NCI-H748 treated with DMSO at 0.1 percent for 48 hours (cell line): Measurements from ENCODE around the gene KATNAL1.
A peak's percentile ranks its signal among the peaks of the same experiment; 100 is the strongest.

Experiments
- DNase-seq: peaks from one replicate; lab custom pipeline; 2025; lab: John Stamatoyannopoulos, UW

Gene KATNAL1

DNA sequence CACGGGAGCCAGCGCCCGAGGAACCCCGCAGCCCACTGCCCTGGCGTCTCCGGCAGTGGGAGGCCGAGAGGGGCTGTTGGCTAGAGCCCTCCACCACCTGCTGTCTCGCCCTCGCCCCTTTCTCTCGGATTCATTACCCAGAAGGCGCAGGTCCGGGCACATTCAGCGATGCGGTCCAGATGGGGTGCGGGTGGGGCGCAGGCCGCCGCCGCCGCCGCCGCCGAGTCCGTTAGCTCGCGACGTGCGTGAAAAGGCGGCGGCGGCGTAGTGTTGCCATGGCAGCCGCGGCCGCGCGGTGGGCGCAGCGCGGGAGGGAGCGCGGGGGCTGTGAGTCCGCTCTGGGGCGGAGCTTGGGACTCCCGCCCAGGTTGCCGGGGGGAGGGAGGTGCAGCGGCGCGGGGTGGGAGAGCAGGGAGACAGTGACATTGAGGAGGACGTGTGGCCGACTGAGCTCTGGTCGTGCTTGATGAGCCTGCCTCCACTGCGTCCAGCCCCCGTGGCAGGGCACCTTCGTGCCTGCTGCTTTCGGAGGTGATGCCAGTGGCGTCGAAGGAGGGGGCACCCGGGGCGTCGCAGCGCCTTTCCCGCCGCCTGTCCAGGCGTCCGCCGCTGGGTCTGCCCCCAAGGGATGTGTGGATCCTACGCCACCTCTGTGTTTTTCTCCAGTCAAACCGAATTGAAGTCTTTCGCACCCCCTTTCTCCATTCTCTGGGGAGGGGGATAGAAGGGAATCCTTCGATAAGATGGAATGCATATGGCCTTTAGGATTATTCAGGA, at the start of gene KATNAL1:
Gene KATNAL1 (minus strand): TSS at position 358 of the 777 bp plus-strand sequence. CDS start 23,774 bp downstream, outside the sequence.
- peak; percentile 97 for DNase-seq

DNA sequence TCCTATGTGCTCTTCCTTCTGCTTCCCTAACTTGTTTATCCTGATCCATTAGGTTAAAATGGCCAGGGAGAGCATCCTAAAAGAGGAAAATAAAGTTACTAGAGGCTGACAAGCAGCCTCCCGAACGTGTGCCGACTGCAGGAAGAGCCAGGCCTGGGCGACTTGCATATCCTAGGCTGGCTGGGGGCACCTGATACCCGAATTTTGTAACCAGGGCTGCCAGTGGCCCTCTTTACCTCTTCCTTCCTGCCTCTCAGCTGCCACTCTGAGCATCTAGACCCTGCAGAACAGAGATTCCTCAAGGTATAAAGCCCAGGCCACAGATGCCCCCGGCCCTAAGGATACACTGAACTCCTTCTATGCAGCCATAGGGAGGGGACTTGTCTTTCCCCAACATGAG, 48.5 kb upstream of the KATNAL1 start:
- no peak for DNase-seq

DNA sequence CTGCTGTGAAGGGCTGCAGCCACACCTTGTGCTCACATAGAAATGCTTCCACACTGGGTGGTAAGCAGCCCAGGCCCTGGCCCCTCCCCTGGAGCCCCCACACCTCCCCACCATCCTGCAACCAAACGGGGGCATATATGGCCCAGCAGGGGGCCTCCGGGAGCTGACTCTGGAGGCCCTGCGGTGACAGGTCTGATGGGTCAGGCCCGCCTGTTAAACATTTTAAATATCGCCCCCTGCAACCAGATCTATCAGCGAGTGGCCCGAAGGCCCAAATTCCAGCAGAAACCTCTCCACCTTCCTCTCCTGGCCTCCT, 48.0 kb upstream of the KATNAL1 start:
- DNase-seq = no peak

DNA sequence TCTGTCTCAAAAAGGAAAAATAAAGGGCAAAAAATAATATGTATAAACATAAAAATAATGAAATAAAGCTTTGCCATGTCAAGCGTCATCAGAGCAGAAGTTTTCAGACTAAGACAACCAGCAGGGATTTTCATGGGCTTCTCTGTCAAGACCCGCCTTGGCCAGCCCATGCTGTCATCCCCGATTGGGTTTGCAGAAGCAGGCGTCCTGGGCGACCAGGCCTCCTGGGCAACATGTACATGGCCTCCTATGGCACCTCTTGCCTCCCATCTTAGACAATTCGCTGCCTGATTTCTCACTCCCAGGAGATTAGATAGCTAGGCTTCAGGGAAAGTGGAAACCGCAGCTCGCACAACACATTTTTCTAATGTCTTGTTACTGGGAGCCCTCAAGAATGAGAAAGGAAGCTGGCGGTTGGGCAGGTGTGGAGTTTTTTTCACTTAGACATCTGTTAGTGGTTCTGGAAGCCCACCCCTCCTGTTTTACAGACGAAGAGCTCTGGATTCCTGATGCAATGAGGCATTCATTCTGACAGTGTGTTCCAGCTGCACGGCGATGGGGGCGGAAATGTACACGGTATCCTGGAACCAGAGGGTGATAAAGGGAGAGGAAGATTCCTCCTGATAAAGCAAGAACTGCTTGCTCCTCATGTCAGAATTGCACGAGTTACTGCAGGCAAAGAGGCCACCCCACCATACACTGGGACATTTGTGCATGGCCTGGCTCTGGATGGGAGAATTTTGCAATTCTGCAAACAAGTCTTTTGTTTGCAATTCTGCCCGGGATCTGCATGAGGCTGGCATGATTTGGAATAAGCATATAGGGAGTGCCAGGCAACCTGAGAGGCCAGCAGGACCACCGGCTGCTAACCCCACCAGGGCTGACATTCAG, 47.4 kb upstream of the KATNAL1 start:
- DNase-seq = no peak

DNA sequence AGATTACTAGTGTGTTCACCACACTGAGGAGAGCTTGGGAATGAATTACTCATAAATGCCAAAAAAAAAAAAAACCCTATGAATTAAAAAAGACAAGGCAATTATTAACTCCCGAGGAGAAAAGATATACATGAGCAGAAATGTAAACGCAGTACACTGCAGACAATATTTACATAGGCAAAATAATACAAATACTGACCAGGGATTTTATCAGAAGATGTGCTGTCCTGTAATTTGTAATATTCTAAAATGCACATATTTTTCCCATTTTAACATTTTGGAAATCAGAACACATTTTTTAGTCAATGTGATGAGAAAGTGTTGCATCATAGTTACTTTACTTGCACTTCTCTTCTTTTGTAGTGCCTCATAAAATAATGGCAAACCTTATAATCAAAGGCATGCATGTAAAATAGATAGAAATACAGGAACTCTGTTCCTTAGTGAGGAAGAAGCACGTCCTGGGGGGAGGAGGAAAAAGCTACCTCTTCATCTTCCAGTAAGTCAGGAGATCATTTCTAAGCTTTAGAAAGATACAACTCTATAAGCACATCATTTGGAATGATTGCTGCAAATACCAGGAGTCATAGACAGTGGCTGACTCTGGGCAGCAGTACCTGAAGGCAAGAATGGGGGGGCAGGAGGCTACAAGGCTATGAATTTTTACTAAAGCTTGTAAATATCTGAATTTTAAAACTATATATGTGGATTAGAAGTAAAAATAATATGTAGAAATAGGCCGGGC, 46.3 kb upstream of the KATNAL1 start:
- DNase-seq = no peak

DNA sequence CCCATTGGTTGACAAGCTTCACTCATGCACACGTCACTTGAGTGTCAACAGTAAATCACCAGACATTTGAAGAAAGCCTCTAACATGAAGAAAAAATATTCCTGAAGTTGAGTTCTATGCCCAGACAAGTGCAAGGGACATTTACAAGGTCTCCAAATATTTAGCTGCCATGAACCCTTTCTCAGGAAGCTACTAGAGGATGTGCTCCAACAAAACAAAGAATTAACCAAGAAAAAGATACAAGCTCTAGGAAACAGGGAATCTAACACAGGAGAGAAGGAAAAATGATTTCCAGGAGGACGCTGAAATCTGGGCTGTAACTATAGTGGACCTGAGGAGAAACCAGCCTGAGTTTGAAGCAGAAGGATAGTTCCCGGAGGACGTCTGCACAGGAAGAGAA, 45.7 kb upstream of the KATNAL1 start:
- no peak for DNase-seq

DNA sequence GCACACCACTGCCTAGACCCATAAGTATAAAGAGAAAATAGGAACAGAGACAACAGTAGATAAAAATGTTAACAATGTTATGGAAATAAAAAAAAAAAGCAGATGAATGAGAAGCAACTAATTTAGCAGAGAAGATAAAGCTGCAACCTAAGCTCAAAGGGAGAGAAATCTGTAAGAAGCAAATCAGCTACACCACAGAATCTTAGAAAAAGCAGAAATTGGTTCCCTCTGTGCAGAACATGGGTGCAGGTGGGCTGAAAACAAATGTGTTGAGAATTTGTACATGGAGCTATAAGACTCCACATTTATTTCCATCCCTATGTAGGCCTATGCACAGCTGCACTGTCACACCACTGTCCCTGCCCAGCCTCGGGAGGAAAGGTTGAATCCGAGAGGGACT, 44.8 kb upstream of the KATNAL1 start:
- no peak for DNase-seq

DNA sequence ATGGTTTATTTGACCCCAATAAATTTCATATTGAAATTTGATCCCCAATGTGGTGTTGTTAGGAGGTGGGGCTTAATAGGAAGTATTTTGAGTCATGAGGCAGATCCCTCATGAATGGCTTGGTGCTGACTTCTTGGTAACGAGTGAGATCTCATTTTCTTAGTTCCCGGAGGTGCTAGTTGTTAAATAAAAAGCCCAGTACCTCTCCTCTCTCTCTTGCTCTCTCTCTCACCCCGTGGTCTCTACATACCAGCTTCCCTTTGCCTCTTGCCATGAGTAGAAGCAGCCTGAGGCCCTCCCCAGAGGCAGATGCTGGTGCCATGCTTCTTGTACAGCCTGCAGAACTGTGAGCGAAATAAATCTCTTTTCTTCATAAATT, 39.4 kb upstream of the KATNAL1 start:
- DNase-seq = no peak

DNA sequence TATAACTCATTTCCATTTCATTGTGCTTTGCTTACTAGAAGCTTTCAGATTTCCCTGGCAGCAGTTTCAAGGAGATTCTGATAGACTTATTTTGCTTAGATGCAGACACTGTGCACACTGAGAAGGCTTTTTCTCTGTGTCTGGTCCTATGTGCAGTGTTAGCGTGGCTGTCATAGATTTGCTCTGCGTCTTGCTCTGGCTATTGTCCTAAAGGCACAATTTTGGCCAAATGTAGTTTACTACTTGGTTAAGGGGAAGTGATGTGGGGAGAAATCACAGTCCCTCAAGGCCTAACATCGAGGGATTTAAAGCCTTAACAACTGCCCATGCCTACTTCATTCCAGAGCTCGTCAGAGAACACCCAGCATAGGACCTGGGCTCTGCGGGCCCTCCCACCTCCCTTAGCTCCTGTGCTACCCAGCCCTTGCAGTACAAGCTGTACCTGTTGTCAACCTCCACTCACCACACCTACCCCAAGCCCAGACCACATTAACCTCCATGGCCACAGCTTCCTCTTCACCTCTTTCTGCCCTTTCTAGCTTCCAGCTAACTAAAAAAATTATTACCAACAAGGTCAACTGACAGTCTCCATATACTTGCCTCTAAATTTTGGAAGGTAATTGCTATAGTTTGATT, 38.9 kb upstream of the KATNAL1 start:
- no peak for DNase-seq

DNA sequence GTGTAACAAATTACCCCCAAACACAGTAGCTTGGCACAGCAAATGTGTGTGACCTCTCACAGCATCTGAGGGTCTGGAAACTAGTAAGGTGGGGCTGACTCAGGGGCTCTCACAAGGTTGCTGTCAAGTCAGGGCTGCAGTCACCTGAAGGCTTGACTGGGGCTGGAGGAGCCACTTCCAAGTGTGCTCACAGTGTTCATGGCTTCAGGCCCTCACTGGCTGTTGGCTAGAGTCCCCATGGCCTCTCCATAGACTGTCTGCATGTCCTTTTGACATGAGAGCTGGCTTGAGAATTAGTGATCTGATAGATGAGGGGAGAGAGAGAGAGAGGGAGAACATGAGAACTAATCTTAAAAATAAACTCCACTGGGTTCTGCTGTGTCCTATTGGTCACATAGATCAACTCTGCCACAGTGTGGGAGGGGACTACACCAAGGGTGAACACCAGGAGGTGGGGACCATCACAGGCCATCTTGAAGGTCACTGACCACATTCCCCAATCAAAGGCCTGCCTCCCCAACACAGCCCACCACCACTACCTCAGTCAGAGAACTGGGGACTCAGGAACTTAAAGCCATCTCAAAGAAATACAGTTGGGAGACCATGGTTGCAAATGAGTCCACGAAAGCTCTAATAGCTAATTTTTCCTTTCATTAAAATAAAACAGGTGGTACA, 38.2 kb upstream of the KATNAL1 start:
- no peak for DNase-seq

DNA sequence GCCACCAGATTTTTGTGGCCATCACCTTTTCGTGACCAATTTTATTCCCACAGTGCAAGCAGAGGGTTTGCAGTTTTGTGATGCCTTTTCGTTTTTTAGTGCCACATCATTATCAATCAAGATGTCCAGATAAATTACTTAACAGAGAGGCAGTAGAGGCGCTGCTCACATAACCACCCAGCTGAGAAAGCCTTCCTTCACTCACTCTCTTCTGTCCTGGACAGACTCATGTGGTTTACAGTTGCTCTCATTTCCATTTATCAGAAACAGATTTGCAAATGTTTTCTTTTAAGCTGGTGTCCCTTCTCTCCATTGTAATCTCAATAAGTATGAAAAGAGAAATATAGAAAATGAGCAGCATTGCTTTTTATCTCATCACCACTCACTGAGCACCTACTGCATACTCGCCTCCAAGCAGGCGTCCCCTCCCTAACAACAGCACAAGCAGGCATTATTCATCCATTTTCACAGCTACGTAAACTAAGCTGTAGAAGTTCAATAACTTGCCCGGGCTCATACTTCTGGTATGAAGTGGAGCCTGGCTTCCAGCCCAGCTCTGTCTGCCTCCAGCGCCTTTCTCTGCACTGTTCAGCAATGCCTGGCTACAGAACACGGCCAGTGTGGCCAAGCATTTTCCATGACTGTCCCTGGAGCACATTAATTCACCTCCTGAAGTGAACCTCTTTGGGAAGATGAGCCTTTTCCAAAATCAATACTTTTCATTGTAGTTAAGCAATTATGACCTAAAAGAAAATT, 34.6 kb upstream of the KATNAL1 start:
- no peak for DNase-seq

DNA sequence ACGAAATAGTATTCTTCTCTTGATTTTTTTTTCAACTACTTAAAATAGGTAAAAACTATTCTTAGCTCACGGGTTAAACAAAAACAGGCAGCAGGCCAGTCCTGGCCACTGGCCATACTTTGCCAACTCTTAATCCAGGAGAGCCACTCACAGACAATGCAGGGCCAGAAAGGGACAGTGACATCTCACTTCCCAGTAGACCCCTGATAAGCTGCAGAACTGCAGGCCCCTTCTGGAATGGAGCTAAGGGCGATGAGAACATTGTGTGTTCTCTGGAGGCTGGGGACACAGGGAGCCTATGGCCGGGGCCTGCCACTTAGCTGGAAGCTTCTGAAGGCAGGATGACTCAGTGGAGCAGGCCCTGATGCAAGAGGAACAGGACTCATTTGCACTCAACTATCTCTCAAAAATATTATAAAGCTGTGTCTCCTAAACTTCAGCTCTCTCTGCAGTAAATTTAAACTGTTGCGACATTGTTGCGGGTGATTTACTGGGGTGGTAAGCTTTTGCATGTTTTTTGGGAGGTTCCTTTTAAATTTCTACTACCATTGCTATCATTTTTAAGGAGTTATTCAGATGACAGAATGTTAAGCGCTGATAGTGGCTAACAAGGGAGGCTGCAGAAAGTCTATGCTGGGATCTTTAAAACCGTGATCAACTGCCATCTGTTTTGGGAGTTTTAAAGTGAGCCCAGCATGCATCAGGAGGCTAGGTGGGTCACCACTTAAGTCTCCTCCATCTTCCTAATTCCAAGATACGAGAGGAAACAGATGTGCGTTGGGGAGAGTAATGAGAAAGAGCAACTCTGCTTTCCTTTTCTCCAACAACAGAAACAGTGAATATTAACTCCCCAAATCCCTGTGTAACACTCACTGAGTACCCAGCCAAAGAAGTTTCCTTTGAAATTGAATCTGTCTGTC, 33.2 kb upstream of the KATNAL1 start:
- DNase-seq = no peak

DNA sequence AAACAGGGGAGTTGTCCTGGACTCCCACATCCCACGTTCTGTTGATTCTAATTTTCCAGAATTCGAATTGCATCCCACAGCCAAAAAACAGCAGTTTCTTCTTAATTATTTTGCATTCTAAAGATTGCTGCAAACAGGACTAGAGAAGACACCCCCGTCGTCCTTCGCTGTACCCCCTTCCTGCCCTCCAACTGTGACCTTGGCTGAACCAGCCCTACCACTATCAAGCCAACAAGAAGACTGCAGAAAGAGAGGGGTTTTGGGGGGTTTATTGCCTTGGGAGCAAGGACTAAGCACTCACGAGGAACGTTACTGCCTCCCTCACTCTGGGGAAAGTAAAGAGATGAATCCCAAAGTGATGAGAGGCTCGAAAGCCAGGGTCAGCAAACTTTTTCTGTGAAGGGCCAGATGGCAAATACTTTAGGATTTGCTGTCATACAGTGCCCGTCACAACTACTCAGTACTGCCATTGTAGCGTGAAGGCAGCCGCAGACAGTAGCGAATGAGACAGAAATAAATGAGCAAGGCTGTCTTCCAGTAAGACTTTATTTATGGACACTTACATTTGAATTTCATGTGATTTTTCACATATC, 32.5 kb upstream of the KATNAL1 start:
- DNase-seq = no peak

DNA sequence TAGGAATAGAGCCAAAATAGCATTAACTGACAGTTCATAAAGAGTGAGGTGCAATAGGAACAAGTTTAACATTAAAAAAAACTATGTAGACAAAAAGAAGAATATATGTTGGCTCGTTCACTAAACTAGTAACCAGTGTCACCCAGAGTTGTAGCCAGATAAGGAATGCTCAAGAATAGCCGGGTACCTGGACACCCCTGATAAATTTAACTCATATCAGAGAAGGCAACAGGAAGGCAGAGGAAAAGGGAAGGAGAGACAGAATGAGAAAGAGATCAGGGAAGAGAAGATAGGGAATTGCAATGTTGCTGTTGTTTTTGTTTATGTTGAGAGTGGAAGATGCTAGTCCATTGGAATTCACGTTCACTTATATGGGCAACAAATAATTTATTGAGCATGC, 31.6 kb upstream of the KATNAL1 start:
- DNase-seq = no peak

DNA sequence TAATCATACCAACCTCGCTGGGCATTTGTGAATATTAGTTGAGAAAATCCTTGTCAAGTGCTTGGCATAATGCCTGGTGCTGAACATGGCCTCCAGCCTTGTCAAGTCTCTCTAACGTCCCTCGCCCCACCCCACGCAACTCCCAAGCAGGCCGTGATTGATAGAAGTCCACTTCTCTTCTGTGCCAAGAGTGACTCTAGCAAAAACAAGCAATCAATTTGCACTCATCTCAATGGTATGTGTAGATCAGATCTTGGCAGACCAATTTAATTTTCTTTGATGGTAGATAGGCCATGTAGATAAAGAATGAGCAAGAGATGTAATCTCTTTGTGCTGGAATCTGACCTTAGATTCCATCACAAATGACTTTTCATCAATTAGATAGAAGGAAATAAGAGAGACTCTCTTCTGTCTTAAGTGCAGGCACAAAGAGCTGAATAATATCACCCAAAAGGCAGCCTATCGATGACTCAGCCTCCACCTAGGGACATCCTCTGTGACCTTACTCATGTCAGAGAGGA, 31.0 kb upstream of the KATNAL1 start:
- DNase-seq = no peak

DNA sequence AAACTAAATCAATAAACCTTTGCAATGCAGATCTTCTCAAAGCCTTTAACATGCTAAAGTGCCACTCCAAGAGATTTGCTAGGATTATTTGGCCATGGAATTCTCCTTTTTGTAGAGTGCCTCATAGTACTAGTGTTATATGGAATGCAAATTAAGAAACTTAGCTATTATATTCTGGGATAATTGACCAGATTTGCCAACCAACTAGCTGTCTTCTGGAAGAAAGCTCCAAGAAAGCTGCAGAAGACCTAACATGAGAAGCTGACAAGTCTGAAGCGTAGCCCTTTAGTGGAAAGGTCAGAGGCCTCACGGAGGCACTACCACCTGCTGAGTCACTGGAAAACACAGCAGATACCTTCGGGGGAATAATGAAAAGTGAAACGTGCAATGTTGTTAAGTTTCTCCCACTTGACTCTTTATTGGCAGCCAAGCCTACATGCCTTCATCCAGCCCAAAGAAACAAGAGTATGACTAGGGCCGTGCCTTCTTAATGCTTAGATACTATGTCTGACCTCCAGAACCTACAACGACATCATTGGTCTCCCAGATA, 29.8 kb upstream of the KATNAL1 start:
- DNase-seq = no peak

DNA sequence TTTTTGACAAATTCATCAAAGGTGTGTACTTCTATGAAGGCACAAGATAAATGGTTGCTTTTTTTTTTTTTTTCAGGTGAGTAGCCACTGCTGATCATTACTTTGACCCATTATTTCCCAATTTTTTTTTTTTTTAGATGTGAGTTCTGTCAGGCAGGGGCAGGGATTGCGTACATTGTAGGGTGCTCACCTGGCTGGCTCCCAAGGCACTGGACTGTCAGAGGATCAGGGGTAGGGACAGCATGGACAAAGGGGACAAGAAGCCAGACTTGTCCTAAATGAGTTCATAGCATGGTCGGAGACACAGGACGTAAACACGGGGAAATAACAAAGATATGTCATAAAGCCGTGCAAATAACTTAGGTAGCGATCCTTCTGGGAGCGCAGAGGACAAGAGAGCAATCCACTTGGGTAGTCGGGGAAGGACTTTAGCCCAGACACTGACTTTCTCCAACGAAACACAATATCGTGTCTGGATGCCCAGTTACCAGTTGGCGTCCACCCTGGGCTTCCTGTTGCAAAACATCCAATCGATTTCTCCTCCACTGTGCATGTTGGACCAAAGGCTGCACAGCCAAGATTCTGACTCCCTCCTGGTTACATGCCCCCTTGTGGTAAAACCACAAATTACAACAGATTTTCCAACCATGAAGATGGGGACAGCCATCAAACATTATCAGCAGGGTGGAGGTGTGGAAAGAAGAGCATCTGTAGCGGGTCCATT, 27.5 kb upstream of the KATNAL1 start:
- DNase-seq = peak; percentile 85

DNA sequence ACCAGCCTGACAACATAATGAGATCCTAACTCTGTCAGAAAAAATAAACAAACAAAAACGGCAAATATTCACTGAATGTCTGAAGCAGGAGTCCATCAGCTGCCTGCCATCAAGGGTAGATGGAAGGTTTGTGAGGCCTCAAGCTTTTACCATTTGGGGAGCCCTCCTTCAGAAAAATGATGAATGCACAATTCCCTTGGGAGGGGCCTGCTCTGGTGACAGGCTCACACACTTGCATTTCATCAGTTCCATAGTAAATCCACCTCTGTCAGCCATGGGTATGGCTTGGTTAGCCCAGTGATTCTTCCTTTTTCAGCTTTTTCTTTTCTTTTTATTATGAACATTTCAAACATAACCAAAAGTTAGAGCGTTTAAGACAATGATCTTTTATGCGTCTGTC, 26.3 kb upstream of the KATNAL1 start:
- no peak for DNase-seq
